Upper lobe of right lung (tissue), 1 donor: ENCODE data around the gene SMOC1. TPM values are rescaled to one million over a fixed set of nuclear protein-coding genes. Genes with fewer than 3 reads are reported as not detected.

Experiments used
- total RNA-seq: library from RNA; stranded (reverse); fragmentation: NEBNext Ultra II Directional; extraction: Animal tissue kit (Norgen Biotek cat#: 25700); gene quantifications from one replicate; pipeline ENCODE4 v1.2.1, GENCODE V29; 2021
- donor health status: DM: no; HTN: yes; CAD: no; lungs with severe emphysema.

Gene SMOC1
- total RNA-seq, 1 donor from 2014 or later = 1.1 TPM

Other genes with a start within 250 kb of the SMOC1 start
- 287 TPM for gene SRSF5, start 112.3 kb upstream of the SMOC1 start, total RNA-seq
- not detected for gene SLC10A1, start 82.2 kb upstream of the SMOC1 start, total RNA-seq